Progenitor cell of endocrine pancreas (in vitro differentiated cells): Measurements from ENCODE around the gene ASIC2. TPM values are rescaled to one million over a fixed set of nuclear protein-coding genes. Genes with fewer than 3 reads are reported as not detected.

Experiments
- DNase-seq: peaks from one replicate; pipeline ENCODE4 v3.0.0; 2021; ENCODE audit warnings: low spot score; ENCODE audit not compliant: unreplicated experiment
- H3K27ac Mint-ChIP-seq: 2 replicates; pipeline ENCODE4 v1.8.0; 2021; ENCODE audit warnings: mild to moderate bottlenecking, moderate library complexity, mixed read lengths
- H3K27me3 Mint-ChIP-seq: 2 replicates; pipeline ENCODE4 v1.8.0; 2021; ENCODE audit warnings: mixed read lengths
- H3K36me3 Mint-ChIP-seq: 2 replicates; pipeline ENCODE4 v1.8.0; 2022; ENCODE audit warnings: mixed read lengths; ENCODE audit not compliant: insufficient read depth
- H3K4me1 Mint-ChIP-seq: 2 replicates; pipeline ENCODE4 v1.8.0; 2021; ENCODE audit warnings: low read depth, mixed read lengths
- H3K4me3 Mint-ChIP-seq: 2 replicates; pipeline ENCODE4 v1.8.0; 2021; ENCODE audit warnings: low read depth, mild to moderate bottlenecking, moderate library complexity, mixed read lengths
- H3K9me3 Mint-ChIP-seq: 2 replicates; pipeline ENCODE4 v1.8.0; 2021; ENCODE audit warnings: low read depth, mixed read lengths
- total RNA-seq: library from RNA; stranded (reverse); gene quantifications from 2 replicates; pipeline ENCODE4 v1.2.1, GENCODE V29; 2021
- TF ChIP-seq, protein P1 (sequence below): fragments of 200-600 bp; sonication (generic); IDR thresholded peaks from one replicate; pipeline ENCODE4 v1.5.0; 2021; ENCODE audit warnings: antibody characterized with exemption, mild to moderate bottlenecking; ENCODE audit not compliant: unreplicated experiment

ASIC2 gene
- total RNA-seq, 1 donor from 2014 or later, result 0.29 TPM

GRCh38 chr17:33229028-33229427, 64.1 kb downstream of the ASIC2 start:
- Mint-ChIP-seq H3K36me3 (no peaks in the 10 kb centered on the region), H3K27me3 (peaks cover 14% of the 10 kb centered on the region), H3K4me3 (no peak overlapping the region), H3K27ac (peak overlapping the region; percentile 18), H3K4me1 (no peaks in the 10 kb centered on the region), H3K9me3 (no peaks in the 10 kb centered on the region)
- TF ChIP-seq, protein P1, sequence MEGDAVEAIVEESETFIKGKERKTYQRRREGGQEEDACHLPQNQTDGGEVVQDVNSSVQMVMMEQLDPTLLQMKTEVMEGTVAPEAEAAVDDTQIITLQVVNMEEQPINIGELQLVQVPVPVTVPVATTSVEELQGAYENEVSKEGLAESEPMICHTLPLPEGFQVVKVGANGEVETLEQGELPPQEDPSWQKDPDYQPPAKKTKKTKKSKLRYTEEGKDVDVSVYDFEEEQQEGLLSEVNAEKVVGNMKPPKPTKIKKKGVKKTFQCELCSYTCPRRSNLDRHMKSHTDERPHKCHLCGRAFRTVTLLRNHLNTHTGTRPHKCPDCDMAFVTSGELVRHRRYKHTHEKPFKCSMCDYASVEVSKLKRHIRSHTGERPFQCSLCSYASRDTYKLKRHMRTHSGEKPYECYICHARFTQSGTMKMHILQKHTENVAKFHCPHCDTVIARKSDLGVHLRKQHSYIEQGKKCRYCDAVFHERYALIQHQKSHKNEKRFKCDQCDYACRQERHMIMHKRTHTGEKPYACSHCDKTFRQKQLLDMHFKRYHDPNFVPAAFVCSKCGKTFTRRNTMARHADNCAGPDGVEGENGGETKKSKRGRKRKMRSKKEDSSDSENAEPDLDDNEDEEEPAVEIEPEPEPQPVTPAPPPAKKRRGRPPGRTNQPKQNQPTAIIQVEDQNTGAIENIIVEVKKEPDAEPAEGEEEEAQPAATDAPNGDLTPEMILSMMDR, result no peak
- DNase-seq, result no peak

GRCh38 chr17:33228548-33228947, 64.5 kb downstream of the ASIC2 start:
- Mint-ChIP-seq H3K4me3 (no peak overlapping the region), H3K36me3 (no peaks in the 10 kb centered on the region), H3K27ac (no peak overlapping the region), H3K9me3 (no peaks in the 10 kb centered on the region), H3K27me3 (peaks cover 14% of the 10 kb centered on the region), H3K4me1 (no peaks in the 10 kb centered on the region)
- TF ChIP-seq, protein P1, result no peak
- DNase-seq, result no peak

- H3K27me3 Mint-ChIP-seq, result peaks cover 14% of the 10 kb centered on the region
- no peak overlapping the region for H3K4me3 Mint-ChIP-seq
- H3K36me3 Mint-ChIP-seq, result no peaks in the 10 kb centered on the region
- H3K27ac Mint-ChIP-seq, result no peak overlapping the region
- no peaks in the 10 kb centered on the region for H3K9me3 Mint-ChIP-seq
- H3K4me1 Mint-ChIP-seq, result no peaks in the 10 kb centered on the region
- DNase-seq, result no peak
- TF ChIP-seq, protein P1, result no peak
These were observed 65.2 kb downstream of the ASIC2 start for GRCh38 chr17:33227911-33228310.

GRCh38 chr17:33225994-33226393, 67.1 kb downstream of the ASIC2 start:
- Mint-ChIP-seq H3K9me3 (no peaks in the 10 kb centered on the region), H3K4me3 (no peak overlapping the region), H3K4me1 (no peaks in the 10 kb centered on the region), H3K27ac (no peak overlapping the region), H3K36me3 (no peaks in the 10 kb centered on the region), H3K27me3 (peaks cover 14% of the 10 kb centered on the region)
- TF ChIP-seq, protein P1, result no peak
- no peak for DNase-seq

DNA sequence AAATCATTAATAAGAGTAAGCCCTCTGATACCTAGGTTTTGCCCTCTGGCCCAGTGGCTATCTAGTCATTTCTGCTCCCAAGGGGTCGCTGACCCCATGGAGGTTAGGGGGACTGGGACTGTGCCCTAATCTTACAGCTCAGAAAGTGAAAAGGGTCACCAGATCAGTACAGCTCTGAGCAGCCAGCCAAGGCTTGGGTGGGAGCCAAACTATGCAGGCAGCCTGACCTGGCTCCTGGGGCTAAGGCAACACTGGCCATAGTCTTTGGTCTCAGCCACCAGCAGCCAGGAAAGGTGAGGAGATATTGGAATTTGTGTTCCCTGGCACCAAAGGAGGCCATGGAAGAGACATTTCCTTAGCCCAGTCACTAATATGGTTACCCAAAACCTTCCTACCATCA, 67.6 kb downstream of the ASIC2 start:
- no peaks in the 10 kb centered on the region for H3K36me3 Mint-ChIP-seq
- no peak overlapping the region for H3K4me3 Mint-ChIP-seq
- H3K9me3 Mint-ChIP-seq, result no peaks in the 10 kb centered on the region
- no peak overlapping the region for H3K27ac Mint-ChIP-seq
- peaks cover 14% of the 10 kb centered on the region for H3K27me3 Mint-ChIP-seq
- TF ChIP-seq, protein P1, result no peak
- no peak for DNase-seq
- no peaks in the 10 kb centered on the region for H3K4me1 Mint-ChIP-seq
